GM12878 (cell line): Measurements from ENCODE around the gene HHIPL1.

ENCODE experiments used
- BCL3 ChIP-seq: IDR thresholded peaks from 2 replicates; pipeline ENCODE4 v1.6.1; 2011; ENCODE audit warnings: borderline replicate concordance, low read depth, mild to moderate bottlenecking, moderate library complexity, low read length; ENCODE audit not compliant: insufficient read depth, poor library complexity, severe bottlenecking
- BHLHE40 ChIP-seq, 2 experiments: fragments of 450-650 bp in 1 of 2; IDR thresholded peaks; 2 replicates each; pipeline ENCODE4 v1.6.1; 2011 to 2017; ENCODE audit warnings: low read depth in 2 of 2, borderline replicate concordance in 1 of 2, improper control_type of control experiment in 1 of 2, low read length in 1 of 2, mild to moderate bottlenecking in 1 of 2
- MAX ChIP-seq: IDR thresholded peaks from 2 replicates; pipeline ENCODE4 v1.6.1; 2012; ENCODE audit warnings: low read depth, low read length, improper control_type of control experiment
- MYB ChIP-seq: fragments of 150-350 bp; IDR thresholded peaks from 2 replicates; pipeline ENCODE4 v1.6.1; 2014; ENCODE audit warnings: mild to moderate bottlenecking, low read depth, low read length, borderline replicate concordance
- RCOR1 ChIP-seq: conservative IDR thresholded peaks from 2 replicates; pipeline ENCODE4 v1.6.1; 2012; ENCODE audit warnings: low read depth, low read length, improper control_type of control experiment
- TAF1 ChIP-seq: IDR thresholded peaks from 2 replicates; pipeline ENCODE4 v1.6.1; 2011; ENCODE audit warnings: mild to moderate bottlenecking, low read depth, low read length, borderline replicate concordance
- TF ChIP-seq, protein P1 (sequence below): fragments of 450-650 bp; formaldehyde crosslinking; IDR thresholded peaks from 2 replicates; pipeline ENCODE4 v1.4.0; 2022; ENCODE audit warnings: mild to moderate bottlenecking, moderate library complexity
- TF ChIP-seq, protein P2 (sequence below), 3 experiments: IDR thresholded peaks in 2 of 3; conservative IDR thresholded peaks in 1 of 3; 2 replicates each; pipeline ENCODE4 v1.5.1; 2011; ENCODE audit warnings: low read depth in 3 of 3, low read length in 3 of 3, mild to moderate bottlenecking in 3 of 3, control low read depth in 2 of 3, moderate library complexity in 2 of 3, inconsistent platforms in 1 of 3, mixed read lengths in 1 of 3; ENCODE audit not compliant: control insufficient read depth in 2 of 3, insufficient read depth in 1 of 3; ENCODE audit errors: extremely low read depth in 1 of 3

- no peak for TF ChIP-seq RCOR1
- TF ChIP-seq, protein P1, sequence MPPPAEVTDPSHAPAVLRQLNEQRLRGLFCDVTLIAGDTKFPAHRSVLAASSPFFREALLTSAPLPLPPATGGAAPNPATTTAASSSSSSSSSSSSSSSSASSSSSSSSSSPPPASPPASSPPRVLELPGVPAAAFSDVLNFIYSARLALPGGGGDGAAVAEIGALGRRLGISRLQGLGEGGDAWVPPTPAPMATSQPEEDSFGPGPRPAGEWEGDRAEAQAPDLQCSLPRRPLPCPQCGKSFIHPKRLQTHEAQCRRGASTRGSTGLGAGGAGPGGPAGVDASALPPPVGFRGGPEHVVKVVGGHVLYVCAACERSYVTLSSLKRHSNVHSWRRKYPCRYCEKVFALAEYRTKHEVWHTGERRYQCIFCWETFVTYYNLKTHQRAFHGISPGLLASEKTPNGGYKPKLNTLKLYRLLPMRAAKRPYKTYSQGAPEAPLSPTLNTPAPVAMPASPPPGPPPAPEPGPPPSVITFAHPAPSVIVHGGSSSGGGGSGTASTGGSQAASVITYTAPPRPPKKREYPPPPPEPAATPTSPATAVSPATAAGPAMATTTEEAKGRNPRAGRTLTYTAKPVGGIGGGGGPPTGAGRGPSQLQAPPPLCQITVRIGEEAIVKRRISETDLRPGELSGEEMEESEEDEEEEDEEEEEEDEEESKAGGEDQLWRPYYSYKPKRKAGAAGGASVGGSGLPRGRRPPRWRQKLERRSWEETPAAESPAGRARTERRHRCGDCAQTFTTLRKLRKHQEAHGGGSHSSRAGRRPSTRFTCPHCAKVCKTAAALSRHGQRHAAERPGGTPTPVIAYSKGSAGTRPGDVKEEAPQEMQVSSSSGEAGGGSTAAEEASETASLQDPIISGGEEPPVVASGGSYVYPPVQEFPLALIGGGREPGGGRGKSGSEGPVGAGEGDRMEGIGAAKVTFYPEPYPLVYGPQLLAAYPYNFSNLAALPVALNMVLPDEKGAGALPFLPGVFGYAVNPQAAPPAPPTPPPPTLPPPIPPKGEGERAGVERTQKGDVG (CRISPR knock-in tag), result no peak
- TF ChIP-seq MYB, result no peak
- no peak for TF ChIP-seq BCL3
- peak in 1 of 2 experiments; percentile 33; a peak in 1 of 4 replicates for TF ChIP-seq BHLHE40 (IDR thresholded peaks at IDR 0.05; ENCODE audit: borderline replicate concordance in 1 of 2, low read depth in 2 of 2, low read length in 1 of 2)
- TF ChIP-seq MAX, result no peak
- no peak for TF ChIP-seq TAF1
- TF ChIP-seq, protein P2, sequence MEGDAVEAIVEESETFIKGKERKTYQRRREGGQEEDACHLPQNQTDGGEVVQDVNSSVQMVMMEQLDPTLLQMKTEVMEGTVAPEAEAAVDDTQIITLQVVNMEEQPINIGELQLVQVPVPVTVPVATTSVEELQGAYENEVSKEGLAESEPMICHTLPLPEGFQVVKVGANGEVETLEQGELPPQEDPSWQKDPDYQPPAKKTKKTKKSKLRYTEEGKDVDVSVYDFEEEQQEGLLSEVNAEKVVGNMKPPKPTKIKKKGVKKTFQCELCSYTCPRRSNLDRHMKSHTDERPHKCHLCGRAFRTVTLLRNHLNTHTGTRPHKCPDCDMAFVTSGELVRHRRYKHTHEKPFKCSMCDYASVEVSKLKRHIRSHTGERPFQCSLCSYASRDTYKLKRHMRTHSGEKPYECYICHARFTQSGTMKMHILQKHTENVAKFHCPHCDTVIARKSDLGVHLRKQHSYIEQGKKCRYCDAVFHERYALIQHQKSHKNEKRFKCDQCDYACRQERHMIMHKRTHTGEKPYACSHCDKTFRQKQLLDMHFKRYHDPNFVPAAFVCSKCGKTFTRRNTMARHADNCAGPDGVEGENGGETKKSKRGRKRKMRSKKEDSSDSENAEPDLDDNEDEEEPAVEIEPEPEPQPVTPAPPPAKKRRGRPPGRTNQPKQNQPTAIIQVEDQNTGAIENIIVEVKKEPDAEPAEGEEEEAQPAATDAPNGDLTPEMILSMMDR (IDR thresholded peaks at IDR 0.05 in 2 of 3, conservative IDR thresholded peaks at IDR 0.05 in 1 of 3; ENCODE audit: control insufficient read depth in 2 of 3, extremely low read depth in 1 of 3, insufficient read depth in 1 of 3, low read depth in 3 of 3, low read length in 3 of 3), result no peak
Observed at GRCh38 chr14:99649219-99649618, 4.3 kb downstream of the HHIPL1 start.
